HL-60 (cell line): ENCODE data around the gene VASP.

Experiments
- GABPA ChIP-seq: IDR thresholded peaks from 2 replicates; pipeline ENCODE4 v1.6.1; 2012; ENCODE audit warnings: low read depth
- POLR2AphosphoS5 ChIP-seq: IDR thresholded peaks from 2 replicates; pipeline ENCODE4 v1.6.1; 2012; ENCODE audit warnings: low read depth
- REST ChIP-seq: IDR thresholded peaks from 2 replicates; pipeline ENCODE4 v1.6.1; 2012; ENCODE audit warnings: low read depth; ENCODE audit not compliant: insufficient replicate concordance
- TF ChIP-seq, protein P1 (sequence below): IDR thresholded peaks from one replicate; pipeline ENCODE4 v1.5.1; 2011; ENCODE audit warnings: low read length, control low read depth, inconsistent platforms; ENCODE audit not compliant: insufficient read depth

DNA sequence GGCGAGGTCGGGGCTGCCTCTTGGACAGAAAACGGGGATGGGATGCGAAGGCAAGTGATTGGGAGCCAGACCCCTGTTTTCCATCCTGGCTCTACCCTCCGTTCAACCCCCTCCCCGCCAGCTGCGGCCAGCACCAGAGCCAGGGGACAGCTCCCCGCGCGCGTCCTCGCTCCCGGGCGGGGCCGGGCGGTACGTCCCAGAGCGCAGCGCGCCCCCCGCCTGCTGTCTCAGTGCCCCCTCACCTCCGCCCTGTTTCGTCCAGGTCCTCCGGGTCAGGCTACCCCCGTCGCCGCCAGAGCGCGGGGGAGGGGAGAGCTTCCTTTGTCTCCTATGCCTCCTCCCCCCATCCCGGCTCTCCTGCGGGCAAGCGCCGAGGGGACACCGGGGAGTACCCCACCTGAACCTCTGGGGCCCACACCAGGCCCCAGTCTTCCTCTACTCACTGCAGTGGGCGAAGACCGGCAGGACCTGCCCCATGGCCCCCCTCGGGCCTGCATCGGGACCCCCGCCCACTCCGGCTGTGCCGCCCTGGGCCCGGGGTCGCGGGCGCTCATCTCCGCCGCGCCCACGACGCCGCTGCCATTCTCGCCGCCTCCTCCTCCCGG lies 10.8 kb upstream of the VASP start:
- TF ChIP-seq, protein P1, sequence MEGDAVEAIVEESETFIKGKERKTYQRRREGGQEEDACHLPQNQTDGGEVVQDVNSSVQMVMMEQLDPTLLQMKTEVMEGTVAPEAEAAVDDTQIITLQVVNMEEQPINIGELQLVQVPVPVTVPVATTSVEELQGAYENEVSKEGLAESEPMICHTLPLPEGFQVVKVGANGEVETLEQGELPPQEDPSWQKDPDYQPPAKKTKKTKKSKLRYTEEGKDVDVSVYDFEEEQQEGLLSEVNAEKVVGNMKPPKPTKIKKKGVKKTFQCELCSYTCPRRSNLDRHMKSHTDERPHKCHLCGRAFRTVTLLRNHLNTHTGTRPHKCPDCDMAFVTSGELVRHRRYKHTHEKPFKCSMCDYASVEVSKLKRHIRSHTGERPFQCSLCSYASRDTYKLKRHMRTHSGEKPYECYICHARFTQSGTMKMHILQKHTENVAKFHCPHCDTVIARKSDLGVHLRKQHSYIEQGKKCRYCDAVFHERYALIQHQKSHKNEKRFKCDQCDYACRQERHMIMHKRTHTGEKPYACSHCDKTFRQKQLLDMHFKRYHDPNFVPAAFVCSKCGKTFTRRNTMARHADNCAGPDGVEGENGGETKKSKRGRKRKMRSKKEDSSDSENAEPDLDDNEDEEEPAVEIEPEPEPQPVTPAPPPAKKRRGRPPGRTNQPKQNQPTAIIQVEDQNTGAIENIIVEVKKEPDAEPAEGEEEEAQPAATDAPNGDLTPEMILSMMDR = no peak
- TF ChIP-seq REST (peak; percentile 99), POLR2AphosphoS5 (no peak), GABPA (no peak)
